Left hindlimb (tissue), 1 donor: ENCODE measurements around the gene ST8SIA5.

Source experiments
- DNase-seq: peaks from one replicate; pipeline ENCODE4 v3.0.0-alpha.2; 2018

Gene ST8SIA5

GRCh38 chr18:46660957-46661749 is 95.7 kb downstream of the ST8SIA5 start:
- no peak for DNase-seq

GRCh38 chr18:46659484-46659883 is 97.4 kb downstream of the ST8SIA5 start:
- no peak for DNase-seq

- DNase-seq = no peak
Observed at GRCh38 chr18:46657115-46657955, 99.5 kb downstream of the ST8SIA5 start, which contains the start of gene LOXHD1. TSS of gene LOXHD1 (minus strand) at chr18:46657220. CDS start at chr18:46657033, 187 bp downstream.

- no peak for DNase-seq
Observed at GRCh38 chr18:46656326-46657114, 100.3 kb downstream of the ST8SIA5 start.

GRCh38 chr18:46652372-46652771 is 104.5 kb downstream of the ST8SIA5 start:
- DNase-seq = no peak

GRCh38 chr18:46650681-46651080 is 106.2 kb downstream of the ST8SIA5 start:
- DNase-seq = no peak

GRCh38 chr18:46649071-46649862 is 107.6 kb downstream of the ST8SIA5 start:
- DNase-seq = no peak

- DNase-seq = no peak
Observed at GRCh38 chr18:46646468-46646867, 110.4 kb downstream of the ST8SIA5 start.

GRCh38 chr18:46642561-46642960 is 114.3 kb downstream of the ST8SIA5 start:
- no peak for DNase-seq

- DNase-seq = no peak
Observed at GRCh38 chr18:46641917-46642316, 114.9 kb downstream of the ST8SIA5 start.

- no peak for DNase-seq
Observed at GRCh38 chr18:46639386-46639785, 117.5 kb downstream of the ST8SIA5 start.

- no peak for DNase-seq
Observed at GRCh38 chr18:46636040-46636630, 120.7 kb downstream of the ST8SIA5 start.

GRCh38 chr18:46632401-46633071 is 124.3 kb downstream of the ST8SIA5 start:
- no peak for DNase-seq

GRCh38 chr18:46630991-46631390 is 125.9 kb downstream of the ST8SIA5 start:
- DNase-seq = no peak

- DNase-seq = no peak
Observed at GRCh38 chr18:46630160-46630559, 126.7 kb downstream of the ST8SIA5 start.

GRCh38 chr18:46629361-46629760 is 127.5 kb downstream of the ST8SIA5 start:
- DNase-seq = no peak

GRCh38 chr18:46628206-46628605 is 128.6 kb downstream of the ST8SIA5 start:
- DNase-seq = no peak

GRCh38 chr18:46627136-46627535 is 129.7 kb downstream of the ST8SIA5 start:
- DNase-seq = no peak

- DNase-seq = no peak
Observed at GRCh38 chr18:46625069-46625468, 131.8 kb downstream of the ST8SIA5 start.

GRCh38 chr18:46624127-46624526 is 132.7 kb downstream of the ST8SIA5 start:
- DNase-seq = no peak

- DNase-seq = no peak
Observed at GRCh38 chr18:46623541-46623940, 133.3 kb downstream of the ST8SIA5 start.
